GM10248 (cell line): Measurements from ENCODE around the gene FXYD6.

Source experiments
- CTCF ChIA-PET: fragments of 300-600 bp; sonication (Branson Sonifier 250); formaldehyde crosslinking; extraction: SDS; loops from one replicate; lab custom pipeline; 2021; ENCODE audit warnings: antibody characterized with exemption; lab: Yijun Ruan, JAX
- POLR2A ChIA-PET: fragments of 350-650 bp; sonication (Branson Sonifier 250); formaldehyde crosslinking; extraction: SDS; loops from one replicate; lab custom pipeline; 2020; ENCODE audit warnings: antibody characterized with exemption; lab: Yijun Ruan, JAX
- DNase-seq: peaks from one replicate; pipeline ENCODE4 v3.0.0; 2012; ENCODE audit errors: extremely low spot score
- TF ChIP-seq, protein P1 (sequence below): IDR thresholded peaks from 2 replicates; pipeline ENCODE4 v1.5.1; 2012; ENCODE audit warnings: mild to moderate bottlenecking, low read depth; ENCODE audit errors: extremely low read depth, missing control alignments, control extremely low read depth

Gene FXYD6

DNA sequence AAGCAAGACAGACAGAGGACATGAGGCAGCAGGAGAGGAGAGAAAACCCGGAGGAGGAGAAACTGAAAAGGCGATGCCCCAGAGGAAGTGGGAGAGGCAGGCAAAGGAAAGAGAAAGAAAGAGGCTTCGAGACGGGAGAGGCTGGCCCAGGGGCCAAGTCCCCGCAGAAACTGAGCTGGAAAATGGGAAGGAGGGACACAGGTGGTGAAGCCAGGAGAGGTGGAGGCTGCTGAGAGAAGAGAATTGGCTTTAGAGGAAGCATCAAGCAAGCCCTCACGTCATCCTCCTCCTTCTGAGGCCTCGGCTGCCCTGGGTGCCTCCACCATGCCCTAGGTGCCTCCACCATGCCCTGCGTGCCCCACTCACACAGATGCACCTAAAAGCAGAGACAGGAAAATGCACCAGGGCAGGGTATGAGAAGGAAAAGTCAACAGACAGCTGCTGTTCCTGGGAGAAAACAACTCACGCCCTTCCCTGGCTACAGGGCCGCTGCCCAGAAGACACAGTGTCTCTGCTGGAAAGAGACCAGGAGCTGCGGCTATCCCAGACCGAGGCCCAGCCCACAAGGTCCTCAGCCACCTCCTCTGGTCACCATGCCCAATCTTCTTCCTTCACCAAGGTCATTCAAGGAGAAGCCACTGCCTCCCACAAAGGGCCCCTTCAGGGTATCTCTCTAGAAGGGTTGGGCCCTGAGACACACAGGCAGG is 14.3 kb downstream of the FXYD6 start:
- POLR2A ChIA-PET: no interaction called here
- no peak for DNase-seq
- TF ChIP-seq, protein P1, sequence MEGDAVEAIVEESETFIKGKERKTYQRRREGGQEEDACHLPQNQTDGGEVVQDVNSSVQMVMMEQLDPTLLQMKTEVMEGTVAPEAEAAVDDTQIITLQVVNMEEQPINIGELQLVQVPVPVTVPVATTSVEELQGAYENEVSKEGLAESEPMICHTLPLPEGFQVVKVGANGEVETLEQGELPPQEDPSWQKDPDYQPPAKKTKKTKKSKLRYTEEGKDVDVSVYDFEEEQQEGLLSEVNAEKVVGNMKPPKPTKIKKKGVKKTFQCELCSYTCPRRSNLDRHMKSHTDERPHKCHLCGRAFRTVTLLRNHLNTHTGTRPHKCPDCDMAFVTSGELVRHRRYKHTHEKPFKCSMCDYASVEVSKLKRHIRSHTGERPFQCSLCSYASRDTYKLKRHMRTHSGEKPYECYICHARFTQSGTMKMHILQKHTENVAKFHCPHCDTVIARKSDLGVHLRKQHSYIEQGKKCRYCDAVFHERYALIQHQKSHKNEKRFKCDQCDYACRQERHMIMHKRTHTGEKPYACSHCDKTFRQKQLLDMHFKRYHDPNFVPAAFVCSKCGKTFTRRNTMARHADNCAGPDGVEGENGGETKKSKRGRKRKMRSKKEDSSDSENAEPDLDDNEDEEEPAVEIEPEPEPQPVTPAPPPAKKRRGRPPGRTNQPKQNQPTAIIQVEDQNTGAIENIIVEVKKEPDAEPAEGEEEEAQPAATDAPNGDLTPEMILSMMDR: no peak
- CTCF ChIA-PET: interaction anchor here (0.8 to 2.2 kb wide), 3 partner anchors 17 to 84 kb away, joined by 3 to 9 read pairs (median 4); no protein-coding TSS in a partner anchor

DNA sequence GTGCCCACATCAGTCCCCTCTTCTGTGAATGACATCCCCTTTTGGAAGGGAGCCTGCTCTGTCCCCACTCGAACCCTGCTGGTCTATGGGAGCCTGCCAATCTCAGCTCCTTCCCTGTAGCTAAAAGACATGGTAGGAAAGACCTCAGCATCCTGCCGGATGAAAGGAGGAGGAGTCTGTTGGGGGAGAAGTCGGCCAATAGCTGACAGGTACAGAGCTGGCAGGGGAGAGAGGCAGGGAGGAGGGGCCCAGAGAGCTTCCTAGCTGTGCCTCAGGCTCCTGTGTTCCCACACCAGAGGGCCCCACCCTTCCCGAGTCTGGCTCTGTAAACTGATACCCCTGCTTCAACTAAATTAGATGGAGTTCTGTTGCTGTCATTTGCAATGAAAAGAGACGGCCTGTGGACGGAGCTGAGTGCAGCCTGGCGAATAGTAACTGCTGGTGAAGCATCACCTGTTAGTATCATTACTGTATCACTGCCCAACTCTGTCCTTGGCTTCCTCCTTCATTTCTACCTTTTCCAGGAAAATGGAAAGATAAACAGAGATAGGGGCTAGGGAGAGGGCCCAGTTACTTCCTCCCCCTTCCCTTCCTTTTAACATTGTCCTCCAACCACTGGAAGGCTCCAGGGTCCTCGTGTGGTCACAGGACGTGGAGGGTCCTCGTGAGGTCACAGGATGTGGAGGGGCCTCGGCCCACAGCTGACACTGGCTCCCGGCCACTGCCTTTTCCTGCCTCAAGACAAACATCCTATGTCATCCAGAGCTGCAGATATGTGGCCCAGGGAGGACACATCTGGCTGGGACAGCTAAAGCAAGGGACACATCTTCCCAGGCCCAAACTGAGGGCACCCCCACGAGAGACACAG is 15.1 kb downstream of the FXYD6 start:
- DNase-seq: no peak
- ChIA-PET POLR2A (no interaction called here), CTCF (interaction anchor here (0.9 to 2.2 kb wide), 5 partner anchors 16 to 191 kb away, joined by 3 to 9 read pairs (median 3); no protein-coding TSS in a partner anchor)
- TF ChIP-seq, protein P1: no peak

DNA sequence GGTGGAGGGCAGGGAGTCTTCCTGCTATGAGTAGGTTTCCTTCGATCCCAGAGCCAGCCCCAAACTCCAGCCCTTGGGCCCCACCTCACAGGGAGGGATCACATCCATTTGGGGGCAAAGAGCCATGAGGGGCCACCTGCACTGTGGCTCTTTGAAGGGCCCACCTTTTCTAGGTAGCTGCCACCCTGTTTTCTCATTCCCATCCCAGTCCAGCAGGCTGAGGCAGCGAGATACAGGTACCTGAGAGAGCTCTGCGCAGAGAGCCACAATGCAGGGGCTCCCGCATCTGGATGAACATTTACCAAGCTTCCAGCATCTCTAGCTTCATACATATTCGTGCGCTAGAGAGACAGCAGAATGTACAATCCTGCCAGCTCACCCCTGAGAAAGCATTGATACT is 16.3 kb downstream of the FXYD6 start:
- CTCF ChIA-PET: interaction anchor here (0.8 to 2.2 kb wide), 6 partner anchors 15 to 87 kb away, joined by 3 to 9 read pairs (median 3); no protein-coding TSS in a partner anchor
- POLR2A ChIA-PET: no interaction called here
- DNase-seq: no peak
- TF ChIP-seq, protein P1: no peak

DNA sequence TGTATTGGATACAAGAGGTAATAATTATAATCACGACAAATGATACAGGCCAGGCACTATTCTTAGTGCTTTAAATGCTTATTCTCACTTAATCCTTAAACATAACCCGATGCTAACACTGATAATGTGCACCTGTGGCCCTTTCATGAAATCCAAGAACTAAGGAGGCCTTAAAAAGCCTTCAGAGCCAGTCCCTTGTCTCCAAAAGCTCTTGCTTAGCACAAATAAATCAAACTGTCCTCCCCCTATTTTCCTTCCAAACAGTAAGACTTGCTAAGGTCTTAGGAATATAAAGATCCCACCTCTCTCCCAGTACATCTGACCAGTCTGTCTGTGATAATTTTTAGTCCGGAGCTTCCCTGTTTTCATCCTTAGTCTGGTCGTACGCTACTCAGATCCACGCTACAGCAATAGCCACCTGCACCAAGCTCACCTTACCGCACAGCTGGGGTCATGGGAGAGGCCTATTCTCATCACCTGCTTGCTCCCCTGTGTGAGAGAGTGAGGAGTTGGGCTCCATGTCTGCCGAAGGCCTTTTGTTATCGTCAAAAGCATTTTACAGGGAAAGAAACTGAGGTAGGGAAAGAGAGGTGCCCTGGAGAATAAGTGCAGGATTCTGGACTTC is 16.9 kb downstream of the FXYD6 start:
- no peak for DNase-seq
- CTCF ChIA-PET: interaction anchor here (0.8 to 2.2 kb wide), 5 partner anchors 15 to 88 kb away, joined by 3 to 9 read pairs (median 3); no protein-coding TSS in a partner anchor
- TF ChIP-seq, protein P1: no peak
- POLR2A ChIA-PET: no interaction called here

DNA sequence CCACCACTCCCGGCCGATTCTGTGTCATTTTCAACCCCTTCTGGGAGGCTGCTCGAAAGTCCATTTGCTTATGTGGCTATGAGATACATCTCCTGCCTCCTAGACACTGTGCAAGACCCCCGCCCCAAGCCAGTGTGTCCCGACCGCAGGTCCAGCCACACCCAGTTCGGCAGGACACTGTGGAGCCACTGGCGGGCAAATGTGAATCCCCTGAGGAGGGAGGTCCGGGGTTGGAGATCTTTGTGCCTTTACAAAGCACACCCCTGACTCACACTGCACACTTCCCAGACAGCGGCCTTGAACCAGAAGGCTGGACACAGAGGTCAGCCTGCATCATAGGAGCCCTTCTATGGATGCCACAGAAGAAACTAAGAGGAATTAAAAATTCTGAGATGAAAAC is 17.4 kb downstream of the FXYD6 start:
- no peak for DNase-seq
- ChIA-PET CTCF (interaction anchor here (0.9 kb wide), 1 partner anchor 87 kb away, joined by 3 read pairs; no protein-coding TSS in a partner anchor), POLR2A (no interaction called here)
- TF ChIP-seq, protein P1: no peak
